GM21786 (cell line): ENCODE results near the gene NHSL2.
"Not testable (repeated sequence)": the region's sequence is repeated elsewhere in the genome, so short reads cannot be mapped to it uniquely, and the experiment has no call there.

Experiments
- ATAC-seq: cut with Tn5 transposase; IDR thresholded peaks from one replicate; pipeline ENCODE4 v1.9.1; 2021; ENCODE audit not compliant: unreplicated experiment

NHSL2 gene

GRCh38 chrX:72038868-72039267 is 128.2 kb downstream of the NHSL2 start:
- no peak for ATAC-seq

GRCh38 chrX:72040506-72040905 is 129.9 kb downstream of the NHSL2 start:
- no peak for ATAC-seq

- ATAC-seq: no peak
Measured at GRCh38 chrX:72041176-72041575, 130.5 kb downstream of the NHSL2 start.

- ATAC-seq: no peak
Measured at GRCh38 chrX:72041871-72042851, 131.5 kb downstream of the NHSL2 start.

GRCh38 chrX:72042852-72043248 is 132.2 kb downstream of the NHSL2 start:
- no peak for ATAC-seq

- no peak for ATAC-seq
Measured at GRCh38 chrX:72043636-72044035, 133.0 kb downstream of the NHSL2 start.

GRCh38 chrX:72045141-72045540 is 134.5 kb downstream of the NHSL2 start:
- ATAC-seq: no peak

- no peak for ATAC-seq
Measured at GRCh38 chrX:72045552-72046277, 135.1 kb downstream of the NHSL2 start.

- ATAC-seq: no peak
Measured at GRCh38 chrX:72046447-72046846, 135.8 kb downstream of the NHSL2 start.

GRCh38 chrX:72048510-72049455 is 138.1 kb downstream of the NHSL2 start:
- ATAC-seq: no peak

GRCh38 chrX:72050011-72050410 is 139.4 kb downstream of the NHSL2 start:
- ATAC-seq: no peak

GRCh38 chrX:72051589-72051988 is 140.9 kb downstream of the NHSL2 start:
- no peak for ATAC-seq

- no peak for ATAC-seq
Measured at GRCh38 chrX:72052415-72053090, 141.9 kb downstream of the NHSL2 start.

GRCh38 chrX:72053508-72053907 is 142.9 kb downstream of the NHSL2 start:
- no peak for ATAC-seq

GRCh38 chrX:72054779-72055489 is 144.3 kb downstream of the NHSL2 start:
- no peak for ATAC-seq

- ATAC-seq: no peak
Measured at GRCh38 chrX:72057331-72057730, 146.7 kb downstream of the NHSL2 start.

- ATAC-seq: no peak
Measured at GRCh38 chrX:72057849-72058248, 147.2 kb downstream of the NHSL2 start.

- ATAC-seq: not testable (repeated sequence)
Measured at GRCh38 chrX:72058346-72058745, 147.7 kb downstream of the NHSL2 start.

- ATAC-seq: no peak
Measured at GRCh38 chrX:72060196-72060920, 149.7 kb downstream of the NHSL2 start.
